Brain microvascular endothelial cell (primary cell): ENCODE measurements around the gene ZDHHC11.

Experiments
- DNase-seq: peaks from one replicate; pipeline ENCODE4 v3.0.0-alpha.2; 2020
- H3K27ac ChIP-seq: fragments of 250-450 bp; sonication (Bioruptor Pico); 2 replicates; pipeline ENCODE4 v1.5.1; 2020; ENCODE audit warnings: mild to moderate bottlenecking, moderate library complexity
- H3K27me3 ChIP-seq: fragments of 250-450 bp; sonication (Bioruptor Pico); replicated peaks from 2 replicates; pipeline ENCODE4 v1.5.1; 2020; ENCODE audit warnings: mild to moderate bottlenecking
- H3K36me3 ChIP-seq: fragments of 250-450 bp; sonication (Bioruptor Pico); replicated peaks from 2 replicates; pipeline ENCODE4 v1.5.1; 2020; ENCODE audit warnings: mild to moderate bottlenecking
- H3K4me3 ChIP-seq: 2 replicates; pipeline ENCODE4 v1.5.1; 2011; ENCODE audit warnings: low read depth, mild to moderate bottlenecking, control low read depth, low read length, moderate library complexity
- in situ Hi-C: cut with HindIII; loops from 2 replicates; pipeline ENCODE4 v1.10.0; 2017; ENCODE audit warnings: low sequenced_read_pairs, low pct_ligation_motif_present
- TF ChIP-seq, protein P1 (sequence below): IDR thresholded peaks from 2 replicates; pipeline ENCODE4 v1.5.1; 2011; ENCODE audit warnings: low read depth, mild to moderate bottlenecking, moderate library complexity, low read length, control low read depth, inconsistent platforms; ENCODE audit errors: missing control alignments

The ZDHHC11 gene

DNA sequence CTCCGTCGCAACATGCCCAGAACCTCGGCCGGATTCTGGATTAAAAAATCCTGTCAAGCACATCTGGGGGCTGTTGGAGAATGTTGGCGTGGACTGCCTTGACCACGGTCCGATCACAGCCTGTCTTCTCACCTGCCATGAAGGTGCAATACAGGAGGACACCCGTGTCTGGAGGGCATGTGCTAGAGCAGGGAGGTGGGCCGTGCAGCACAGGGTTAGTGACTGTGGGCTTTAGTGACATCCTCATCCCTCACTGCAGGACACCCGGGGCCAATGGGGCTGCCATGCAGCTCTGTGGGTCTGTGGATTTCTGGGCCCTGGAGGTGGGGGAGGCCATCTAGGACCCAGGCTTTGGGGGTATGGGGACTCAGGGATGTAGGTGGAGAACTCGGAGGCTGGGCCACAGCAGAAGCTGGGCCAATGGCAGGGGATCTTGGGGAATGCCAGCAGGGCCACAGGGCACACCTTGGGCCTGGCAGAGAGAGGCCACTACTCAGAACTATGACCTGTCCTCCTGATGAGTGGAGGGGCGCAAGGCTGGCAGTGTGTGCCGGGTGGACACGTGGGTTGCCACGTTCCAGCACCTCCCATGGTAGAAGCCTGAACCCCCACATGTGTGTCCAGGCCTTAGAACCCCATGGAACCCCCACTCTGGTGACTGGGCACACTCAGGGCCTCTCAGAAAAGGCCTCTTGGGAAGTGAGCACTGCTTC, 89.6 kb downstream of the ZDHHC11 start:
- TF ChIP-seq, protein P1, sequence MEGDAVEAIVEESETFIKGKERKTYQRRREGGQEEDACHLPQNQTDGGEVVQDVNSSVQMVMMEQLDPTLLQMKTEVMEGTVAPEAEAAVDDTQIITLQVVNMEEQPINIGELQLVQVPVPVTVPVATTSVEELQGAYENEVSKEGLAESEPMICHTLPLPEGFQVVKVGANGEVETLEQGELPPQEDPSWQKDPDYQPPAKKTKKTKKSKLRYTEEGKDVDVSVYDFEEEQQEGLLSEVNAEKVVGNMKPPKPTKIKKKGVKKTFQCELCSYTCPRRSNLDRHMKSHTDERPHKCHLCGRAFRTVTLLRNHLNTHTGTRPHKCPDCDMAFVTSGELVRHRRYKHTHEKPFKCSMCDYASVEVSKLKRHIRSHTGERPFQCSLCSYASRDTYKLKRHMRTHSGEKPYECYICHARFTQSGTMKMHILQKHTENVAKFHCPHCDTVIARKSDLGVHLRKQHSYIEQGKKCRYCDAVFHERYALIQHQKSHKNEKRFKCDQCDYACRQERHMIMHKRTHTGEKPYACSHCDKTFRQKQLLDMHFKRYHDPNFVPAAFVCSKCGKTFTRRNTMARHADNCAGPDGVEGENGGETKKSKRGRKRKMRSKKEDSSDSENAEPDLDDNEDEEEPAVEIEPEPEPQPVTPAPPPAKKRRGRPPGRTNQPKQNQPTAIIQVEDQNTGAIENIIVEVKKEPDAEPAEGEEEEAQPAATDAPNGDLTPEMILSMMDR = no peak
- no peak for DNase-seq
- Histone ChIP-seq H3K4me3 (no peak overlapping the region), H3K27ac (no peak overlapping the region), H3K36me3 (no peaks in the 10 kb centered on the region), H3K27me3 (peaks cover 2% of the 10 kb centered on the region)
- in situ Hi-C loops = no loop called here

DNA sequence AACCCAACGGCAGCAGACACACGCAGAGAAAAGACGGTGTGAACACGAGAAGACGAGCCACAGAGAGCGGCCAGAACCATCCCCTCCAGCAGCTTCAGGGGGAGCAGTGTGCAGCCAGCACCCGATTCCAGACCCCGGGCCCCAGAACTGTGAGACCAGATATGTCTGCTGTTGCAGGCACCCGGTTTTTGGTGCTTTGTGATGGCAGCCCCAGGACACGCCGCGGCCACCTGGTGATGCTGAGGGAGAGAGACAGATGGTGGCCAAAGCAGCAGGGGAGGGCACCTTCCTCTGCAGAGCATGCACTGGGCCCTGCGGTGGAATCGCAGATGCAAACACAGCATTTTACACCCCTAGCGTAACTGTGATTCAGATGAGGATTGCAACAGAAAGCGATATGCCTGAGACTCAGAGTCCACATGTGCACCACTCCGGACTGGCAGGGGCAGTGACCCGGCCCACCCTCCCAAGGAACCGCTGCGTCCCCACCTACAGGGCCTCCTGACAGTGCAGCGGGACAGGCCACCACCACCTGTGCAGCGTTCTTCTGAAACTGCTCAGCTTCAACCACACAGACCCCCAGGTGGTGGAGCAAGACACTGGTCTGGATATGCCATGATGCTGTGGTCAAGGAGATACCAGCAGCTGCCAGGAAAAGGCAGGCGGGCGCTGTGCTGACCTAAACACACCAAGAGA, 90.3 kb downstream of the ZDHHC11 start:
- no peak for DNase-seq
- H3K4me3 ChIP-seq = no peak overlapping the region
- TF ChIP-seq, protein P1 = no peak

DNA sequence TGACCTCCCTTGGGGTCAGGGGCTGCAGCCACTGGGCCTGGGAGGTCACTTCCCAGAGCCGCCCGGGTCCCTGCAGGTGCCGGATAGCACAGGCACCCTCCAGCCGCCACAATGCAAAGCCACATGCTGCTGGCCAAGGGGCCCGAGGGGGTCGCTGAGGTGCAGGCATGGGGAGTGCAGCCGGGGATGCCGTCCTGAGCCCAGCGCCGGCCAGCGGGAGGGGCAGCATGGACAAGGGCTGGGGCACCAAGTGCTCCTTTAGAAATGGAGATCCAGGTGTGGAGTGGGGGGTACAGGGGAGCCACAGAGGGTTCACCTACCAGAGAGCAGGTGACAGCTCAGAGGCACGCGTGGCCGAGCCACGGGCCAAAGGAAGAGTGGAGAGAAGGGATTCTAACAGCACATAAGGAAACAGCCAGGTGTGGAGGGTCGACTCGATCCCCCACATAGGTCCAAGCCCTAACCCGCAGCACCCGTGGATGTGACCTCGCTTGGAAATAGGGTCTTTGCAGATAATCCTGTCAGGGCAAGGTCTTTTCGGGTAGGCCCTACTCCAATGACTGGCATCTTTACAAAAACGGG, 90.9 kb downstream of the ZDHHC11 start:
- Histone ChIP-seq H3K36me3 (no peaks in the 10 kb centered on the region), H3K27ac (no peak overlapping the region), H3K4me3 (no peak overlapping the region), H3K27me3 (peaks cover 2% of the 10 kb centered on the region)
- in situ Hi-C loops = no loop called here
- DNase-seq = no peak
- TF ChIP-seq, protein P1 = no peak

More for the DNA sequence above, 90.3 kb downstream of the ZDHHC11 start:
- H3K27ac ChIP-seq = no peak overlapping the region
- in situ Hi-C loops = no loop called here
- H3K27me3 ChIP-seq = peaks cover 2% of the 10 kb centered on the region
- no peaks in the 10 kb centered on the region for H3K36me3 ChIP-seq

DNA sequence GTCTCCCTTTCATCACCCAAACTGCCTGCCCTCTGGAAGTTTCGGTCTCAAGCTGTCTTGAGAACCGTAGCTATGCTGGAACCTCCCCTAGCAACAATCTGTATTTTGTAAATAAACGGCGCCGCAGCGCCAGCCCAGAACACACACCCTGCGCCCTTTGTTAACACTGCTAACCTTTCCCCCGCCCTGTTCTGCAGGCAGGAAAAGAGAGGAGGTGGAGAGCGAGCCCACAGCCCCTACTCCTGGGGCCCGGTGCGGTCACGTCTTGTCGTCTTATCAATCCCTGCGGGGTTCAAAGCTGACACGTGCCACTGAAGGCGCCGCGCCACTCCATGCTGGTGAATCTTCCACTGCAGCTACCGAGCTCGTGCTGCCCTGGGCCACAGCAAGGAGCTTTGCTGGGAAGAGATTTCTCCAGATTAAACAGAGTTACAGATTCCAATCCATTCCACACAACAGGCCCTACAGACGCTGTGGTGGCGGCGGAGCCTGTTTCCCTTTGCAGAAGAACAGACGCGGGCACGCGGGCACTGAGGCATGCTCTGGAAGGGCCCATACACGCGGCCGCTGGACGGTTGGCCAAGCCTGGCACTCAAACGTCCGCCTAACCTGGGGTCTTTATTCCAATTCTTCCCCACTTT, 91.6 kb downstream of the ZDHHC11 start:
- TF ChIP-seq, protein P1 = no peak
- peaks cover 2% of the 10 kb centered on the region for H3K27me3 ChIP-seq
- H3K4me3 ChIP-seq = no peak overlapping the region
- H3K36me3 ChIP-seq = no peaks in the 10 kb centered on the region
- in situ Hi-C loops = no loop called here
- no peak for DNase-seq
- H3K27ac ChIP-seq = no peak overlapping the region

DNA sequence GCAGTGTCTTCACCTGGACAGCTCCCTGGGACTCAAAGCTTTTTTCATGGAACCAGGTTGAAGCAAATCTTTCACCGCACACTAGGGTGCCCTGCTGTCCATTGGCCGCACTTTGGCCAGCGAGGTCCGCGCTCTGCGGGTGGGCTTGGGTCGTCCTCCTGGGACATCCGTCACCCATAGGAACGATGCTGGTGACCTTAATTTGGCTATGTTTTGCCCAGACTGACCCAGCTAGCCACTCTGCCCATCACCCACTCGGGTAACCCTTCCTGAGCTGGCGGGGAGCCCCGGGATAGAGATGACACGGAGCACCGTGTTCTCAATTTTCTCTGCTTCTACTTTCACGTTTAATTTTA, 92.1 kb downstream of the ZDHHC11 start:
- H3K27ac ChIP-seq = no peak overlapping the region
- DNase-seq = no peak
- no peak overlapping the region for H3K4me3 ChIP-seq
- peaks cover 2% of the 10 kb centered on the region for H3K27me3 ChIP-seq
- TF ChIP-seq, protein P1 = no peak
- in situ Hi-C loops = no loop called here
- H3K36me3 ChIP-seq = no peaks in the 10 kb centered on the region
